GM12878 (cell line): ENCODE data around the gene CLTCL1. TPM values are rescaled to one million over a fixed set of nuclear protein-coding genes. Genes with fewer than 3 reads are reported as not detected.

Experiments
- ATAC-seq: fragments of 200-7000 bp; cut with Tn5 transposase; 3 replicates; pipeline ENCODE4 v1.9.1; 2020; ENCODE audit warnings: mild to moderate bottlenecking, moderate library complexity
- BruUV-seq: library from RNA; stranded (reverse); fragments of 400-500 nt; replicated peaks from 2 replicates; lab custom pipeline; 2021; lab: Mats Ljungman, UMichigan
- CTCF ChIA-PET: fragments of 300-600 bp; sonication (Branson Sonifier 250); formaldehyde crosslinking; extraction: SDS; loops from one replicate; lab custom pipeline; 2021; ENCODE audit warnings: inconsistent platforms; lab: Yijun Ruan, JAX
- POLR2A ChIA-PET: fragments of 350-600 bp; formaldehyde crosslinking; extraction: SDS; loops from one replicate; lab custom pipeline; 2021; ENCODE audit warnings: inconsistent platforms; lab: Charles Lee
- RAD21 ChIA-PET: fragments of 300-600 bp; sonication (Branson Sonifier 250); formaldehyde crosslinking; loops from one replicate; lab custom pipeline; 2023; ENCODE audit warnings: antibody characterized with exemption; ENCODE audit not compliant: unreplicated experiment; lab: Charles Lee
- SMC1A ChIA-PET: fragments of 300-600 bp; sonication (Branson Sonifier 250); formaldehyde crosslinking; loops from one replicate; lab custom pipeline; 2023; ENCODE audit not compliant: unreplicated experiment, uncharacterized antibody; lab: Charles Lee
- DNase-seq: peaks from one replicate; pipeline ENCODE4 v3.0.0-alpha.2; 2011; ENCODE audit warnings: low read depth, low spot score
- FAIRE-seq: peaks from 3 replicates; lab custom pipeline; 2011; peaks lifted over from hg19 to GRCh38; lab: Jason Lieb, UNC
- H2AFZ ChIP-seq: 2 replicates; pipeline ENCODE4 v1.6.0; 2011; ENCODE audit warnings: low read depth, low read length, control low read depth; ENCODE audit not compliant: control insufficient read depth
- H3K27ac ChIP-seq: 2 replicates; pipeline ENCODE4 v1.5.1; 2011; ENCODE audit warnings: control low read depth; ENCODE audit not compliant: control insufficient read depth, insufficient read depth
- H3K27me3 ChIP-seq, 2 experiments: replicated peaks in 1 of 2; 2 replicates each; pipeline versions ENCODE4 v1.6.0 to v1.6.1; 2011; ENCODE audit warnings: low read length in 1 of 2; ENCODE audit not compliant: control insufficient read depth in 2 of 2, insufficient read depth in 2 of 2
- H3K36me3 ChIP-seq, 2 experiments: 2 replicates each; pipeline ENCODE4 v1.5.1; 2011; ENCODE audit warnings: low read length in 1 of 2; ENCODE audit not compliant: control insufficient read depth in 2 of 2, insufficient read depth in 2 of 2
- H3K4me1 ChIP-seq: 2 replicates; pipeline ENCODE4 v1.6.1; 2011; ENCODE audit warnings: mild to moderate bottlenecking, low read length, moderate library complexity, mixed read lengths; ENCODE audit not compliant: control insufficient read depth, insufficient read depth
- H3K4me2 ChIP-seq: 2 replicates; pipeline ENCODE4 v1.6.0; 2011; ENCODE audit warnings: control low read depth; ENCODE audit not compliant: control insufficient read depth, insufficient read depth
- H3K4me3 ChIP-seq: fragments of 200-600 bp; sonication (generic); 2 replicates; pipeline ENCODE4 v1.5.1; 2016
- H3K79me2 ChIP-seq: 2 replicates; pipeline ENCODE4 v1.6.0; 2011; ENCODE audit warnings: low read length; ENCODE audit not compliant: control insufficient read depth, insufficient read depth
- H3K9ac ChIP-seq: 2 replicates; pipeline ENCODE4 v1.8.0; 2011; ENCODE audit warnings: low read length, control low read depth, mixed read lengths; ENCODE audit not compliant: control insufficient read depth, insufficient read depth
- H3K9me3 ChIP-seq: replicated peaks from 3 replicates; pipeline ENCODE4 v1.5.1; 2011; ENCODE audit warnings: mild to moderate bottlenecking, low read length; ENCODE audit not compliant: control insufficient read depth, insufficient read depth
- H4K20me1 ChIP-seq: 2 replicates; pipeline ENCODE4 v1.6.0; 2011; ENCODE audit not compliant: control insufficient read depth, insufficient read depth
- BACH1 ChIP-seq: fragments of 450-650 bp; IDR thresholded peaks from 2 replicates; pipeline ENCODE4 v1.6.1; 2017; ENCODE audit warnings: mild to moderate bottlenecking, borderline replicate concordance
- ESRRA ChIP-seq: IDR thresholded peaks from 2 replicates; pipeline ENCODE4 v1.6.1; 2012; ENCODE audit warnings: mild to moderate bottlenecking, low read length, improper control_type of control experiment
- IRF4 ChIP-seq: IDR thresholded peaks from 2 replicates; pipeline ENCODE4 v1.6.1; 2011; ENCODE audit warnings: low read depth, low read length
- KDM1A ChIP-seq: fragments of 200-600 bp; sonication (generic); IDR thresholded peaks from 2 replicates; pipeline ENCODE4 v1.6.1; 2016; ENCODE audit warnings: borderline replicate concordance
- POLR2AphosphoS2 ChIP-seq: IDR thresholded peaks from 2 replicates; pipeline ENCODE4 v1.6.1; 2011; ENCODE audit warnings: low read depth, mild to moderate bottlenecking, low read length, improper control_type of control experiment, moderate library complexity
- RFX5 ChIP-seq: IDR thresholded peaks from 2 replicates; pipeline ENCODE4 v1.6.1; 2011; ENCODE audit warnings: low read depth, low read length, improper control_type of control experiment
- SKIL ChIP-seq: fragments of 450-650 bp; IDR thresholded peaks from 2 replicates; pipeline ENCODE4 v1.6.1; 2017; ENCODE audit warnings: mild to moderate bottlenecking, low read depth, inconsistent platforms; ENCODE audit not compliant: poor library complexity, severe bottlenecking
- SREBF1 ChIP-seq: IDR thresholded peaks from 2 replicates; pipeline ENCODE4 v1.6.1; 2012; ENCODE audit warnings: mild to moderate bottlenecking, low read length
- SRF ChIP-seq, 2 experiments: IDR thresholded peaks; 2 replicates each; pipeline ENCODE4 v1.6.1; 2011; ENCODE audit warnings: low read depth in 2 of 2, low read length in 2 of 2, mild to moderate bottlenecking in 1 of 2, moderate library complexity in 1 of 2
- STAT1 ChIP-seq: fragments of 450-650 bp; conservative IDR thresholded peaks from 2 replicates; pipeline ENCODE4 v1.6.1; 2014; ENCODE audit warnings: antibody characterized with exemption, mild to moderate bottlenecking
- ZNF592 ChIP-seq: fragments of 450-650 bp; IDR thresholded peaks from 2 replicates; pipeline ENCODE4 v1.6.1; 2017; ENCODE audit warnings: mild to moderate bottlenecking, moderate library complexity
- ZNF687 ChIP-seq: fragments of 450-650 bp; IDR thresholded peaks from 2 replicates; pipeline ENCODE4 v1.6.1; 2017; ENCODE audit warnings: mild to moderate bottlenecking, moderate library complexity
- ZZZ3 ChIP-seq: IDR thresholded peaks from 2 replicates; pipeline ENCODE4 v1.6.1; 2011; ENCODE audit warnings: low read depth; ENCODE audit not compliant: control insufficient read depth, insufficient read length
- WGBS: methylation state at CpG from one replicate; pipeline ENCODE4 v1.1.6; 2016; ENCODE audit warnings: low lambda C conversion rate; ENCODE audit not compliant: insufficient replicate concordance, insufficient coverage; ENCODE audit errors: missing lambda C conversion rate; 5-methylcytosine and 5-hydroxymethylcytosine counted together
- in situ Hi-C: fragments of 300-500 bp; cut with MboI; formaldehyde crosslinking; loops from 9 replicates; pipeline ENCODE4 v1.14.3; 2018; ENCODE audit warnings: mixed read lengths
- intact Hi-C: fragments of 100-400 bp; cut with micrococcal nuclease; formaldehyde crosslinking; loops from one replicate; pipeline ENCODE4 v1.14.2; 2022; ENCODE audit not compliant: unreplicated experiment
- polyA plus RNA-seq, 11 experiments: library from polyadenylated mRNA; depleted of rRNA in 4 of 11; unstranded in 6 of 11; stranded (reverse) in 5 of 11; fragments of >200 nt; fragmentation: Nextera tagmentation in 4 of 11; fragmentation: Illumina TruSeq in 1 of 11; extraction: Ambion mirVana in 4 of 11; extraction: Trizol in 1 of 11; gene quantifications; 1 replicate in 1 of 11; 2 replicates in 10 of 11; pipeline versions ENCODE4 v1.2.1 to v1.2.3, GENCODE V29; 2011 to 2016; ENCODE audit warnings: inconsistent platforms in 2 of 11, missing spikeins in 2 of 11, low read depth in 1 of 11
- total RNA-seq, 4 experiments: library from RNA; depleted of rRNA in 3 of 4; stranded (reverse); fragments of >200 nt in 3 of 4; fragmentation: Illumina TruSeq in 1 of 4; extraction: Trizol in 1 of 4; gene quantifications; 2 replicates each; pipeline versions ENCODE4 v1.2.1 to v1.2.3, GENCODE V29; 2013 to 2021

CLTCL1 gene
- total and polyA plus RNA-seq, 10 of the 15 experiments (the other 5 are each of a cell fraction or from before 2014, with no cell fraction given), result under 0.01 to 0.35 (median 0.12) TPM; not detected in 2

- no peak overlapping the region for H3K4me3 ChIP-seq
- no peaks in the 10 kb centered on the region for H3K36me3 ChIP-seq
- ATAC-seq, result no peak
- H3K9me3 ChIP-seq, result no peaks in the 10 kb centered on the region
- no TSS peak for BruUV-seq
- FAIRE-seq, result no peak
- H3K27me3 ChIP-seq, result no peaks in the 10 kb centered on the region
- no peaks in the 10 kb centered on the region for H3K79me2 ChIP-seq
- DNase-seq, result no peak
- CTCF ChIA-PET, result interaction anchor here (1.2 to 1.3 kb wide), 2 partner anchors 8 to 326 kb away, joined by 3 to 5 read pairs; no protein-coding TSS in a partner anchor
- SMC1A ChIA-PET, result interaction anchor here (1.6 kb wide), 1 partner anchor 8 kb away, joined by 4 read pairs; no protein-coding TSS in a partner anchor
- 62% methylated on average over 5 of the region's 5 CpGs for WGBS
- no peak overlapping the region for H2AFZ ChIP-seq
- intact Hi-C loops, result loop anchor here (5.0 kb wide), 1 partner anchor 328 kb away; no protein-coding TSS in a partner anchor
- POLR2A ChIA-PET, result interaction anchor here (0.6 kb wide), 1 partner anchor 75 kb away, joined by 3 read pairs; no protein-coding TSS in a partner anchor
- no peak overlapping the region for H3K9ac ChIP-seq
- RAD21 ChIA-PET, result no interaction called here
- no peak overlapping the region for H3K4me2 ChIP-seq
- H3K27ac ChIP-seq, result no peak overlapping the region
- no peaks in the 10 kb centered on the region for H4K20me1 ChIP-seq
- TF ChIP-seq BACH1, result no peak
- no peak for TF ChIP-seq ESRRA
- TF ChIP-seq SRF (IDR thresholded peaks at IDR 0.05; ENCODE audit: low read depth in 2 of 2, low read length in 2 of 2), result no peak
- no peak for TF ChIP-seq ZNF687
- TF ChIP-seq SREBF1, result no peak
- no peak for TF ChIP-seq RFX5
- TF ChIP-seq ZNF592, result no peak
- TF ChIP-seq SKIL, result no peak
- no peak for TF ChIP-seq POLR2AphosphoS2
- TF ChIP-seq IRF4, result no peak
- TF ChIP-seq KDM1A, result no peak
- TF ChIP-seq ZZZ3, result no peak
- TF ChIP-seq STAT1, result no peak
- no peaks in the 10 kb centered on the region for H3K4me1 ChIP-seq
- in situ Hi-C loops, result no loop called here
Measured at GRCh38 chr22:19304547-19304946, 13.0 kb upstream of the CLTCL1 start.
